ENCODE results near the gene COL27A1.

The COL27A1 gene

DNA sequence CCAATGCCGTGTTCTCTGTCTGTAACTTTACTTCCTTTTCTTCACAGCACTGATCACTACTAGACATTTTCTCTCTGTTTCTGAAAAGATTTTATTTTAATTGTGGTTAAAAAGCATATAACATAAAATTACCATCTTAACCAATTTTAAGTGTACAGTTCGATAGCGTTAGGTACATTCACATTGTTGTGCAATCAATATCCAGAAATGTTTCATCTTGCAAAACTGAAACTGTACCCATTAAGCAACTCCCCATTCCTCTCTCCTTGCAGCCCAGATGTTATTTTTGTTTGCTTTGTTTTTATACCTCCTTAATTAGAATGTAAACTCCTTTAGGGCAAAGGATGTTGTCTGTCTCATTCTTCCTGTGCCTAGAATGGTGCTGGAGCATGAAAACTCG is 47.5 kb downstream of the COL27A1 start:
- DNase-seq (ENCODE audit: extremely low read depth in 1 of 2, low read depth in 1 of 2), result no peak

DNA sequence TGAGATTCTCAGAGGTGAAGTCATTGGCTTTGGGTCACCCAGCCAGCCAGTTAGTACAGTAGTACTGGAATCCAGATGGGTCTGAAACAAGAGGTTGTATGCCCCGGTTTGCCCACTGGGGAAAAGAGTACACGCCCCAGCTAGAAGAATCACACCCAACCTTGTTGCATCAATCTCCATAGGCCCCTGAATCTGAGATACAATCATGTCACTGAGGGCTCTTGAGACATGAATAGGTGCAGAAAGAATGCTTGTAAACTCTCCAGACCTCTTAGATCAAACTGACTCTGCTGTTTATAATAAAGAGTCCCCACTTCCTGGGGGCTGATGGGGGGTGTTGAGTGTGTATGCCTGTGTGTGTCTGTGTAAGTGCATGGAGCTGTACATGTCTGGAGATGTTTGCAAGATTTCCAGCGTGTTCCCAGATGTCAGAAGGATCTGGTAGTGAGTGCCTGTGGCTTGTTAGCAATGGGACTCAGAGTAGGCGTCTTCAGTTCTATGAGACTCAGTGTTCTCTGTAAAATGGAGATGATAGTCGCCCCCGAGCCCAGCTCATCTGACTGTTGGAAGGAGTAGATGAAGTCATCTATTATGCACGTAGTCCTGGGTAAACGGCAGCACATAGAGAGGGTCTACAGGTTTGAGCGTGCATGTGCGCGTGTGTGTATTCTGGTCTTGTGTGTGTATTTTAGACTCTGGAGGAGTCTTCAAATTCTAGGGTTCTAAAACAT is 48.2 kb downstream of the COL27A1 start:
- DNase-seq (ENCODE audit: extremely low read depth in 1 of 2, low read depth in 1 of 2), result no peak

DNA sequence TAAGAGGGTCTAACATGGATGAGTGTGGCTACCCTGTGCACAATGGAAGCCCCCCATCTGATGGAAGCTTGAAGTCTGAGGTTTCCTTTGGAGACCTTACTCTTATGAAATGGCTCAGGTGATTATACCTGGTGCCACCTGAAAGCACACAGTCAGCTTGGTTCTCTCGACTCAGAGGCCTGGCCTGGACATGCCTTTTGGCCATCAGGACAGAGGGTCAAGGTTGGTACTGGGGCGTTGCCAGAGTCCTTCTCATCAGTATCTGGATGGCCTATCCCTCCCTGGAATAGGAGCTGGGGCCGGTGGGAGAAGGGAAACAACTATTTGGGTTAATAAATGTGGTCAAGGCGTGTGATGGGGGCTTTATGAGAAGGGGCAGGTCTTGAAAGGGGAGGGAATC is 48.9 kb downstream of the COL27A1 start:
- no peak for DNase-seq (ENCODE audit: extremely low read depth in 1 of 2, low read depth in 1 of 2)

DNA sequence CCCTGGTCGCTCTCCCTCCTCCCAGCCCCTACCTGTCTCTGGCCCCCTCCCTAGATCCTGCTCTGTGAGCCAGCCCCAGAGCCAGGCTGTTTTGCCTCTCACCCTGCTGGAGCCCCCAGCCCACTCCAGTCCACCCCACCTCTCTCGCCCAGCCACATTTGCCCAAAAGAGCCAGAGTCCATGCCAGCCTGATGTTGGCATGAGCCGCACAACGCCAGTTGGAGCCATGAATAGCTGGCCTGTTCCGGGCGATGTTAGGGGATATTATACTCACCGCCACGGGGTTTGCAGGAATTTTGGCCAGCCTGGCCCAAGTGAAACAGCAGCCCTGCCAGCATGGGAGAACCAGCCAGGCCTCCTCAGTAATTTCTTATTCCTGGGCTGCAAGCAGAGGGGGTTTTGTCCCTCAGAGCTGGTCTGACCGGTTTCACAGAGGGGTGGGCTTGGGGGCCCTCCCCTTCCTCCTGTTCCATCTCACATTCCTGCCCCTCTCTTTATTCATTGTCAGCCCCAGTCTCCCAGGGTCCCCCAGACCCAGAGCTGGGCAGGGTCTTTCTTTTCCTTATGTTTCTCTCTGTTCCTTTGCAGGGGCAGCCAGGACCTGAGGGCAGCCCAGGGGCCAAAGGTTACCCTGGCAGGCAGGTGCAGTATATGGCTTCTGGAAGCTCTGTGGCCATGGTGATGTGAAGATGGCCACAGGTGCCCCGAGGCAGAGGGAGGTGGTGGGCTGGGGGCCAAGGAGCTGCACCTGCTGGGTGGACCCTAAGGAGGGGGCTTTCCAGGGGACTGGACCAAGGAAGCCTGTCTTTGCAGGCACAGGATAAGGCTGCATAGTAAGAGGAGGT is 50.1 kb downstream of the COL27A1 start:
- DNase-seq (ENCODE audit: extremely low read depth in 1 of 2, low read depth in 1 of 2), result no peak

DNA sequence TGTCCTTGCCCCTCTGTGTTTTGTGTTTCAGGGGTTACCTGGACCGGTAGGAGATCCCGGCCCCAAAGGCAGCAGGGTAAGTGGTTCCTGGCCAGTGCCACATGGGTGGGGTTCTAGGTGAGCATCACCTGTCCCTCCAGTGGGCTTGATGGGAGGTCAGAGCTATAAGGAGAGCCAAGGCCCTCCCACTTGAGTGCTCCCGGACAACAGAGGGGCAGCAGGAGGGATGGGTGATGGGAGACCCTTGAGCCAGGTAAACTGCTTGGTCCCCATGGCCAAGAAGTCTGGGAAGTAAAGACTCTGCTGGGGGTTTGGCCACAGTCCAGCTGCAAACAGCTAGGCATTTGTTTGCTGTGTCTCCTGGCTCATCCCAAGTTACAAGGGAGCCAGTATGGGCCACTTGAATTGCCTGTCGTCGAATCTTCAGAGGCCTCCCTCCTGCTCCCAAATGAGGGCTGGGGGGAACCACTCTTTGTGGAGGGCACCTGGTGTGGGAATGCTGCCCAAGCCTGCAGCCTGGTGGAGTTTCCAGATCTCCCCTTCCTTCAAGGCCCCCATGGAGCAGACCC is 51.0 kb downstream of the COL27A1 start:
- DNase-seq (ENCODE audit: extremely low read depth in 1 of 2, low read depth in 1 of 2), result no peak

DNA sequence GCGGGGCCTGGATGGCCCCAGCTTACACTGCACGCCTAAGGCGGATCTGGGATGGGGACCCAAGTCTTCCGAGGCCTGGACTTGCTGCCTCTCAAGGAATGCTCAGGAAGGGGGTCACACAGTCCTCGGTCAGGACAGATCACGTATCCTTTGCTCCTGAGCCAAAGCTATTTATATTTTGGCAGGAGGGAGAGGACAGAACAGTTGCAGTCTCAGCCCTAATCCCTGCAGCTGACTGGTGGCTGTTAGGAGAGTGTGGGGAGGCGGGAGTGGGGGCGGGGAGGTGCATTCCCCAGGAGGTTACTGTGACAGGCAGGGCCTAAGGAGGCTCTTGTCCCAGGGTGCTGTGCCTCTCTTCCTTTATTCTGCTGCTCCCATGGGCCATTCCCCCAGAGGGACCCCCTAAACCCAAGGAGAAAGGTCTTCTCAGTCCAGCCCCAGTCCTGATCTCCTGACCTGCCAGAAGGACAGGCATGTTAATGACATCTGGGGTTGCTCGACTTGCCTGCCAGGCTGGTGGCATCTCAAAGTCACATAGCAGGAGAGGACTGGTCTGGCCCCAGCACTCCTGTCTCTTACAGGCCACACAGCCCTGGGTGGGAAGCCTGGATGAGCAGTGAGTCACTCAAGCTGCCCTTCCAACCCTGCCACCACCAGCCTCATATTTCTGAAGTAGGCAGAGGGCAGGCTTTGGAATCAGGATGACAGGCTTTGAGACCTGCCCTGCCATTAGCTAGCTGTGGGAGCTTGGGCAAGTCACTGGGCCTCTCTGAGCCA is 51.9 kb downstream of the COL27A1 start:
- no peak for DNase-seq (ENCODE audit: extremely low read depth in 1 of 2, low read depth in 1 of 2)

DNA sequence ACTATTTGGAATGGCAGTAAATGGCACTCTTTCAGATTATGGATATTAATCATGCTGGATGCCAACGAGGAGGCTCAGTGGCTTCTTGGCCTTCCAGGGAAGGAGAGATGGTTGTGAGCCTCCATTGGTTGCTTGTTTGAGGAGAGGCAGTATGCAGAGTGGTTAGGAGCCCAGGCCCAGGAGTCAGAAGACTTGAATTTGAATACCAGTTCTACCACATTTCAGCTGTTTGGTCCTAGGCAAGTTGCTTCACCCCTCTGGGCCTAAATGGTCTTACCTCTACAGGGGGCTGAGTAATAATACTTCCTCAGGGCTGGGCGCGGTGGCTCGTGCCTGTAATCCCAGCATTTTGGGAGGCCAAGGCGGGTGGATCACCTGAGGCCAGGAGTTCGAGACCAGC is 52.5 kb downstream of the COL27A1 start:
- DNase-seq (ENCODE audit: extremely low read depth in 1 of 2, low read depth in 1 of 2), result no peak

DNA sequence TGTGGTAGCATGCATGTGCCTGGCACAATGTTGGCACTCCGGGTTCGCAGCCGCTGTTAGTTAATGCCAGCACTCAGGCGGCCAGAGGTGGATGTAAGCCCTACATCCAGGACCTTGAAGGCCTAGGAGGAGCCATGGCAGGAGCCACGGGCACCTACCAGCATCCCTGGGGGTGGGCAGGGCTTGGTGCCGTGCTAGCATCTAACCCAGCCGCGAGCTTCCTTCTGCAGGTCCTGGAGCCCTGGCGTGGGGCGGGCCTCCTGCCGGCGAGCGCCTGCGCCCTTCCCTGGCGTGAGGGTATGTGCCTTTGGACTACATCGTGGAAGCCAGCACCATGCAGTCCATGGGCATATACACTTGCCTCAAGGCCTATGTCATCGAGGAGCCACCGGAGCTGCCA is 53.8 kb downstream of the COL27A1 start:
- no peak for DNase-seq (ENCODE audit: extremely low read depth in 1 of 2, low read depth in 1 of 2)

DNA sequence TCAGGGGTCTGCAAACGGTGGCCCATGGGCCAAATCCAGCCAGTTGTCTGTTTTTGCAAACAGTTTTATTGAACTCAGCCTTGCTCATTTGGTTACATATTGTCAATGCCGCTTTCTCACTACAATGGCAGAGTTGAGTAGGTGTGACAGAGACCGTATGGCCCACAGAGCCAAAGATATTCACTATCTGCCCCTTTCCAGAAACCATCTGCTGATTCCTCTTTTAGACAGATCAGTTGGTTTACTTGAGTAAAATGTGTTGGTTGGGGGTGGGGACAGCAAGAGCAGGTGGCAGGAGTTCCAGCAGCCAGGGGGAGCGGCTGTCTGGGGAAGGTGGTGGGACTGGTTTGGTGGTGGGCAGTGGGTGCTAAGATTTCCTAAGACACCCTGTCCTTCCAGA is 54.8 kb downstream of the COL27A1 start:
- DNase-seq (ENCODE audit: extremely low read depth in 1 of 2, low read depth in 1 of 2), result no peak

DNA sequence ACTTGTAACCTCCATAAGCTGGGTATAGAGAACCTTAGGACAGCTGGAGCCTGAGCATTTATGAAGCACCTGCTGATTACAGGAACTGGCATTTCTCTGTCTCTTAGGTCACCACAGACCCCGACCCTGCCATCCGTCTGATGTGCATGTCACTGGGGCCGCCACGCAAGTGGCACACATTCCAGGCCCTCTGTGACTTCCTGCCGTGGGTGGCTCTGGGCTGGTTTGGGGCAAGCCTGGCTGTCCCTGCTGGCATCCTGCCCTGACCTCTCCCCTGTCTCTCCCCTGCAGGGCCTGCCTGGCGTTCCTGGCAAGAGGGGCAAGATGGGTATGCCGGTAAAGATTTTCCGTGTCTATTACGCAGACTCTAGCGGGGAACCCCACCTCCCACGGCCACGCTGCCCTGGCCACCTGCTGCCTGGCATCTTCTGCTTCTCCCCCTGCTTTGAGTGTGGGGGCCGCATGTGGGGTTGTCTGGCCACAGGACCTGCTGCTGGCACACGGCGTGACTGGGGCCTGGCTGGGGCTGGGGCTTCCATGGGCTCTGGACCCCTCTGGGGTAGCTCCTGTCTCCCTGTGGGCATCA is 55.4 kb downstream of the COL27A1 start:
- no peak for DNase-seq (ENCODE audit: extremely low read depth in 1 of 2, low read depth in 1 of 2)

DNA sequence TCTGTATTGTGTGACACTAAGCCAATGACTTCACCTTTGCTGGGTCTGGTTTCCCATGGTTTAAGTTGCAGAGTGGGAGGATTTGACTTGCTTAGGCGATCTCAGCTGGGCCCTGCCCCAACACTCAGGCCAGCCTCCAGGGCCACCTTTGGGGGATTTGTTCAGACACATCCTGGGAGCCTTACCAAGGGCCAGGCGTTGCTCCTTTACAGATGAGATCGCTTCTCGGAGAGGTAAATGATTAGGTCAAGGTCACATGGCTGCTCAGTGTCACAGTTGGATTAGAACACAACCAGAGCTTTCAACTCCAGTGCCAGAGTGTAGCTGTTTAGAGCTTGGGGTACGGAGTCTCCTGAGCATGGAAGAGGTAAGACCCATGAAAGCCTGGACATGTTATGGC is 57.5 kb downstream of the COL27A1 start:
- DNase-seq (ENCODE audit: extremely low read depth in 1 of 2, low read depth in 1 of 2), result no peak

DNA sequence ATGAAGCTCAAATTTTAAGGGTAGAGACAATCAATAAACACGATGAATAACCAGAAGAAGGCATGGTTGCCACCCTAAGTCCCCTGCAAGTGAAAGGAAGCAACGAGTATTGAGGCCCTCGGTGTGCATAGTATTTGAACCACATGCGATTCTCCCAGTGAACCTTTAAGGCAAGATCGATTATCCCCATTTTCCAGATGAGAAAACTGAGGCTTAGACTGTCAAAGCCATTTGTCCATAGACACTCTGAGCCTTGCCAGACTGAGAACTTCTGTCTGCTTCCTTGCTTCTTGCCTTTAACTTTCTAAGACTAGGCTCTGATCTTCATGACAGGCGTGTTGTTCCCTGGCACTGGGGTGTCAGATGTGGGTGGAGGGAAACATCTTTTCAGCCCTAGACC is 58.2 kb downstream of the COL27A1 start:
- DNase-seq (ENCODE audit: extremely low read depth in 1 of 2, low read depth in 1 of 2), result no peak

DNA sequence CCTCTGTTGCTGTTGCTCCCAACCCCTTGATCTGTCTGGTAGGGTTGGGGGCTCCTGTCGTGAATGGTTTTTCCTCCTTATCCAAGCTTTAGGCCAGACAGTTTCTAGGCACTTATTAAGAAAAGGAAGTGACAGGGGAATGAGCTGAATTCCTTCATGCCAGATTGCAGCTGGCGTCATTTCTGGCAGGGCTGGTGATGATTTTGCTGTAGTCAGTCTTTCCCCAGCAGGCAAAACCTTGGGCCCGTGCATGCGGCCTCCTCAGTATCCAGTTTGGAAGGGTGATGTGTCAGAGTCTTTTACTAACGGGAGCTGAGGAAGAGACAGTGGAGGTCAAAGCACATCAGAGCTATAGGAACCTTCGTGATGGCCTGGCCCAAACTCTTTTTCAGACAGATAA is 58.8 kb downstream of the COL27A1 start:
- no peak for DNase-seq (ENCODE audit: extremely low read depth in 1 of 2, low read depth in 1 of 2)

DNA sequence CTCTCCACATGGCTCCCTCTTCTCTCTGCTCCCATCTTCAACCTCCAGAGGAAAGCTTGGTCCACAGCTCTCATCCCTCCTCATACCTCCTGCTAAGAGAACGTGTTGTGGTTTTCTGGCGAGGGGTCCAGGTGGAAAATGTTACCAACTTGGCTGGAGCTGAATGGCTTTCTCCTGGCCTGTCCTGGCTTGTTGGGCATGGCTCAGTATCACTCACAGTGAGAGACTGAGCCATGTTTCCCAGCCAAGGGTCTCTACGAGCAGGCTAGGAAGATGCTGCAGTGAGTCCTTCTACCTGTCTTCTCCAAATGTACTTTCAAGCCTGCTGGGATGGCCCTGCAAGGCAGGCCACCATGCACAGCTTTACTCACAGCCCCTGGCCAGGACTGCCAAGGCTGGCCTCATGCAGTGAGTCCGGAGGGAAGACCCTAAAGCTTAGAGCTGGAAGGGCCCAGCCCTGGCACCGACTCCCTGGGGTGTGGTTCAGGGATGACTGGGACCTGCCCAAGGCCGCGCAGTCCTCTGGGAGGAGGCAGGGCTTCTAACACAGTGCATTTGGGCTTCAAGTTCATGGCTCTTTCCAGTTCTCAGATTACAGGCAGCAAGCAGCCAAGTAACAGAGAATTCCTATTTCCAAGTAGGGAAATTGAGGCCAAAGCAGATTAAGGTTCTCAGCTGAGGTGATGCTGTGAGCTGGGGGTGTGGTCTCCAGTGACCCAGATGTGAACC is 59.5 kb downstream of the COL27A1 start:
- DNase-seq (ENCODE audit: extremely low read depth in 1 of 2, low read depth in 1 of 2), result no peak

DNA sequence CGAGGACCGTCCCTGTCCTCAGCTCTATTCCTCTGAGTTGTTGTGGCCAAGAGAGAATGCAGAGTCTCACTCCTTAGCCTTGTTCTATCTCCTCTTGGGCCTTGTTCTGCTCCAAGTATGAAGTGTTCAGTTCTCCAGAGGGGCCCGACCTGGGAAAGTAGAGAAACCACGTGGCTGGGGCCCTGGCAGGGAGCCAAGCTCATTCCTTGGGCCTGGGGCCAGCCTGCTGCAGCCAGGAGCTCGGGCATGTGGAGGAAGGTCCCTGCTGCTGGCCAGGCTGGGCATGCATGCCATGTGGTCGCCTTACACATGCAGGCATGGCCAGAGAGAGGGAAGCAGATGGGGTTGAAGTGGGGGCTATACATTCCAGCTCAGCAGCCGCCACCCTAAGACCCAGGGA is 60.7 kb downstream of the COL27A1 start:
- DNase-seq (ENCODE audit: extremely low read depth in 1 of 2, low read depth in 1 of 2), result no peak

DNA sequence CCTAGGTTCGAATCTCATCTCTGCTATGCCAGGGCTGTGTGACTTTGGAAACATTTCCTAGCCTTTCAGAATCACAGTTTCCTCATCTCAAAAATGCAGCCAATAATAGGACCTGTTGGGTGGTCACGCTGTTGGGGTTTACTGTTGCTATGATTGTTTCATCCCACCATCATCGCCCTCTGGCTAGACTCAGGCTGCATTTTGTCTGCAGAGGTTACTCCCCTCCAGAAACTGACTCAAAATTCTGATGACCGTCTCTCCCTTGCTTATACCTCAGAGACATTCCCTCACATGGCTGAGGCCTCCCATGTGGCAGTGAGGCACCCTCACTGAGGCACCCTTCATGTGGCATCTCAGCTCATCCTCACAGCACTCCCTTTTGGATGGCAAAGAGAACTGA is 61.6 kb downstream of the COL27A1 start:
- DNase-seq (ENCODE audit: extremely low read depth in 1 of 2, low read depth in 1 of 2), result no peak

DNA sequence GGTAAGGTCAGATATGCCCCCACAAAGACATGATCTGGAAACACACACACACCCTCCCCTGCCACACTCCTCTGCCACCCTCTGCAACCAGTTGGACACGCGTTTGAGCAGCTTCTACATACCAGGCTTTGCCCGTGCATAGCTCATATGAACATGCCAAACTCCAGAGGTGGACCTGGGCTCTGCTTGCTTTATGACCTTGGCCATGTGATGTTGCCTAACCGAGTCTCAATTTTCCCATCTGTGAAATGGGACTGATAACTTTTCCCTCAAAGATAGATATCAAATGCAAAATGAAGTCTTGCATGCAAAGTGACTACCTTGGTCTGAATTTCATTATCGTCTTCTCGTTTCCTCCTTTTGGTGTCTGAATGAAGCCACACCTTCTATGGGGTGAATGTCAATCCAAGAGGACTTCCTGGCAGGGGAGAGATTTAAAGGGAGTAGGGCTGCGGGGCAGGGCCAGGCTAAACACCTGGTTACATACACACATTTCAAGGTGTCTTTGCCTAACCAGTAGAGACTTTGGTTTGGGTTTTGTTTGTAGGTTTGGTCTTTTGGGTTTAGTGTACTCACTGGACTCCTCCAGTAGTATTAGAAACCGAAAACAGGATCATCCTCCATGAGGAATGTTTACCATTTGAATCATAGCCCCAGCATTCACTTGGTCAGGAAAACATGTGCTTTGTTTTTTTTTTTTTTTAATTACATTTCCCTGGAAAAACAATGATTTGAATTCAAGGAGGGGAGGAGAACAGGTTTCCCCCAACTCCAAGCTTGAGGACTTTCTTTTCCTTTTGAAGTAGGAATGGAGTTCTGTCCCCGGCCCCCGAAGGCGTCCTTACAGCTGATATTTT is 63.2 kb downstream of the COL27A1 start:
- no peak for DNase-seq (ENCODE audit: extremely low read depth in 1 of 2, low read depth in 1 of 2)

DNA sequence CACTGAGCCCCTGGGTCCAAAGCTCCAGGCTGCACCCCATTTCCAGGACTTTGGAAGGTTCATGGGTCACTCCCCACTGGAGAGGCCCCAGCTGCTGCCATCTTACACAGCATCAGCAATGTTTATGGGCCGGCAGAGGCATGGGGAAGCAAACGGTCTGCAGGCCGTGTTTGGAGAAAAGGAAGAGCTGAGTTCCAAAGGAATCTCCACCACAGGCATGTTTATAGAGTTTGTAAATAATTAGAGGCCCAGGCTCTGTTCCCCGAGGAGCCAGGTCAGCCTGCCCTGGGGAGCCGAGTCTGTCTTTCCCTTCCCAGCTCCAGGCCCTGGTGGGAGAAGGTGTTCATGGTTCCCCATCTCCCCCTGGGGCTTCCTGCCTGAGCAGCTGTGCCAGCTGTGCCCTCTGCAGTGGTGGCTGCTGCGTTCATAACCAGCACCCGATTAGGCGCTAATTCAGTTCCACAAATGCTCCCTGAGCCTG is 64.8 kb downstream of the COL27A1 start:
- DNase-seq (ENCODE audit: extremely low read depth in 1 of 2, low read depth in 1 of 2), result no peak

Measured in stimulated activated CD8-positive, alpha-beta memory T cell treated with anti-CD3 and anti-CD28 coated beads, Interleukin-7, amount 100 ng/mL, for 48 hours (primary cell).